H1 (cell line): Measurements from ENCODE around the gene SKP1. TPM values are rescaled to one million over a fixed set of nuclear protein-coding genes. Genes with fewer than 3 reads are reported as not detected.

Experiments
- CTCF ChIA-PET: fragments of 300-600 bp; sonication (Branson Sonifier 250); formaldehyde crosslinking; loops from one replicate; lab custom pipeline; 2021; ENCODE audit not compliant: partially characterized antibody; lab: Charles Lee
- POLR2A ChIA-PET: fragments of 300-600 bp; sonication (Branson Sonifier 250); formaldehyde crosslinking; loops from one replicate; lab custom pipeline; 2021; ENCODE audit warnings: inconsistent platforms; ENCODE audit not compliant: partially characterized antibody; lab: Charles Lee
- DNase-seq, 2 experiments: peaks; one replicate each; pipeline versions ENCODE4 v3.0.0 to v3.0.0-alpha.2; 2010 to 2022; ENCODE audit warnings: low spot score in 2 of 2, low read depth in 1 of 2, mixed read lengths in 1 of 2
- FAIRE-seq: peaks from 2 replicates; lab custom pipeline; 2011; peaks lifted over from hg19 to GRCh38; lab: Jason Lieb, UNC
- H2AFZ ChIP-seq: 2 replicates; pipeline ENCODE4 v1.8.1; 2012; ENCODE audit warnings: low read length, inconsistent platforms
- H2AK5ac ChIP-seq: 2 replicates; pipeline ENCODE4 v1.6.1; 2013; ENCODE audit warnings: low read depth, low read length
- H2BK120ac ChIP-seq: replicated peaks from 2 replicates; pipeline ENCODE3; 2013; ENCODE audit warnings: low read depth, low read length, inconsistent platforms
- H2BK12ac ChIP-seq: 2 replicates; pipeline ENCODE4 v1.6.1; 2013; ENCODE audit warnings: low read depth, low read length
- H2BK15ac ChIP-seq: 2 replicates; pipeline ENCODE4 v1.6.1; 2013; ENCODE audit warnings: low read length
- H2BK20ac ChIP-seq: 2 replicates; pipeline ENCODE4 v1.6.1; 2013; ENCODE audit warnings: low read length
- H2BK5ac ChIP-seq: 2 replicates; pipeline ENCODE4 v1.6.1; 2013; ENCODE audit warnings: low read depth, low read length
- H3K14ac ChIP-seq: 2 replicates; pipeline ENCODE4 v1.6.1; 2013; ENCODE audit warnings: inconsistent platforms; ENCODE audit not compliant: insufficient read length
- H3K18ac ChIP-seq: 2 replicates; pipeline ENCODE4 v1.6.1; 2013; ENCODE audit warnings: low read length; ENCODE audit errors: extremely low read depth
- H3K23ac ChIP-seq: 2 replicates; pipeline ENCODE4 v1.6.1; 2013; ENCODE audit warnings: inconsistent platforms; ENCODE audit not compliant: insufficient read length
- H3K23me2 ChIP-seq: 2 replicates; pipeline ENCODE4 v1.6.1; 2013; ENCODE audit warnings: low read depth, low read length
- H3K27ac ChIP-seq: 2 replicates; pipeline ENCODE4 v1.6.1; 2011; ENCODE audit warnings: low read depth, low read length, inconsistent platforms
- H3K27me3 ChIP-seq, 4 experiments: replicated peaks in 1 of 4; 1 replicate in 1 of 4; 2 replicates in 3 of 4; pipeline versions ENCODE4 v1.6.1 to v1.8.1; 2011 to 2013; ENCODE audit warnings: low read length in 3 of 4, mild to moderate bottlenecking in 3 of 4, inconsistent platforms in 2 of 4, mixed read lengths in 2 of 4, moderate library complexity in 1 of 4; ENCODE audit not compliant: control insufficient read depth in 3 of 4, insufficient read depth in 3 of 4; ENCODE audit errors: extremely low read depth in 1 of 4
- H3K36me3 ChIP-seq, 4 experiments: 2 replicates each; pipeline versions ENCODE4 v1.6.1 to v1.8.1; 2011 to 2013; ENCODE audit warnings: mild to moderate bottlenecking in 4 of 4, low read length in 3 of 4, moderate library complexity in 2 of 4, control low read depth in 1 of 4, inconsistent platforms in 1 of 4; ENCODE audit not compliant: insufficient read depth in 4 of 4, control insufficient read depth in 2 of 4
- H3K4ac ChIP-seq: replicated peaks from 2 replicates; pipeline ENCODE3; 2013; ENCODE audit warnings: low read length, low read depth, mixed read lengths, inconsistent platforms; ENCODE audit not compliant: insufficient read length
- H3K4me1 ChIP-seq, 4 experiments: replicated peaks in 1 of 4; 1 replicate in 1 of 4; 2 replicates in 3 of 4; pipeline versions ENCODE4 v1.6.1 to v1.8.1; 2011 to 2013; ENCODE audit warnings: low read length in 3 of 4, inconsistent platforms in 2 of 4, mixed read lengths in 1 of 4; ENCODE audit not compliant: insufficient read depth in 4 of 4, control insufficient read depth in 3 of 4
- H3K4me2 ChIP-seq, 2 experiments: 2 replicates each; pipeline versions ENCODE4 v1.6.1 to v1.8.1; 2011 to 2013; ENCODE audit warnings: low read depth in 2 of 2, low read length in 2 of 2, control low read depth in 1 of 2, inconsistent platforms in 1 of 2, mild to moderate bottlenecking in 1 of 2; ENCODE audit not compliant: insufficient read depth in 1 of 2
- H3K4me3 ChIP-seq, 4 experiments: fragments of 200-600, 300-600 bp in 1 of 4; sonication (generic), shearing (Covaris generic), sonication (Bioruptor Twin) in 1 of 4; 2 replicates each; pipeline versions ENCODE4 v1.5.1 to v1.8.1; 2011 to 2016; ENCODE audit warnings: low read length in 4 of 4, low read depth in 3 of 4, control low read depth in 2 of 4, inconsistent platforms in 2 of 4, mild to moderate bottlenecking in 2 of 4, mixed read lengths in 1 of 4, moderate library complexity in 1 of 4; ENCODE audit not compliant: insufficient read depth in 2 of 4; ENCODE audit errors: extremely low read depth in 1 of 4
- H3K56ac ChIP-seq: replicated peaks from 2 replicates; pipeline ENCODE3; 2013; ENCODE audit warnings: low read depth, mild to moderate bottlenecking, mixed read lengths, low read length, inconsistent platforms; ENCODE audit not compliant: insufficient read length
- H3K79me1 ChIP-seq: 2 replicates; pipeline ENCODE4 v1.6.1; 2013; ENCODE audit warnings: low read depth, low read length, control low read depth
- H3K79me2 ChIP-seq, 2 experiments: 2 replicates each; pipeline versions ENCODE4 v1.6.1 to v1.8.1; 2012 to 2013; ENCODE audit warnings: low read length in 2 of 2, mild to moderate bottlenecking in 2 of 2, inconsistent platforms in 1 of 2; ENCODE audit not compliant: insufficient read depth in 2 of 2, control insufficient read depth in 1 of 2
- H3K9ac ChIP-seq, 4 experiments: replicated peaks in 1 of 4; 1 replicate in 1 of 4; 2 replicates in 3 of 4; pipeline versions ENCODE4 v1.6.1 to v1.8.1; 2011 to 2013; ENCODE audit warnings: low read depth in 3 of 4, low read length in 3 of 4, control low read depth in 2 of 4, mild to moderate bottlenecking in 2 of 4, moderate library complexity in 2 of 4, inconsistent platforms in 1 of 4; ENCODE audit errors: extremely low read depth in 1 of 4
- H3K9me3 ChIP-seq, 2 experiments: 2 replicates each; pipeline versions ENCODE4 v1.6.1 to v1.8.1; 2012 to 2013; ENCODE audit warnings: mild to moderate bottlenecking in 2 of 2, moderate library complexity in 2 of 2, control low read depth in 1 of 2, inconsistent platforms in 1 of 2, low read depth in 1 of 2, low read length in 1 of 2, mixed read lengths in 1 of 2; ENCODE audit not compliant: insufficient read depth in 2 of 2
- H4K20me1 ChIP-seq, 2 experiments: replicated peaks in 1 of 2; 2 replicates each; pipeline versions ENCODE3 to v1.8.1; 2011 to 2013; ENCODE audit warnings: inconsistent platforms in 2 of 2, low read length in 2 of 2, mild to moderate bottlenecking in 1 of 2; ENCODE audit not compliant: insufficient read depth in 2 of 2, control insufficient read depth in 1 of 2
- H4K5ac ChIP-seq: 2 replicates; pipeline ENCODE4 v1.6.1; 2013; ENCODE audit warnings: low read length, low read depth, mixed read lengths, inconsistent platforms; ENCODE audit not compliant: insufficient read length
- H4K8ac ChIP-seq: 2 replicates; pipeline ENCODE4 v1.8.0; 2013; ENCODE audit warnings: mild to moderate bottlenecking, moderate library complexity, low read length, inconsistent platforms; ENCODE audit not compliant: insufficient read depth; ENCODE audit errors: extremely low read depth
- H4K91ac ChIP-seq: replicated peaks from 2 replicates; pipeline ENCODE3; 2013; ENCODE audit warnings: low read length, mixed read lengths, inconsistent platforms; ENCODE audit not compliant: insufficient read length
- CHD1 ChIP-seq: IDR thresholded peaks from 2 replicates; pipeline ENCODE4 v1.6.1; 2012; ENCODE audit warnings: low read depth, low read length, improper control_type of control experiment
- JUND ChIP-seq: IDR thresholded peaks from 2 replicates; pipeline ENCODE4 v1.6.1; 2011; ENCODE audit warnings: mild to moderate bottlenecking, improper control_type of control experiment, low read length
- SAP30 ChIP-seq: fragments of 300-600 bp; sonication (generic); IDR thresholded peaks from 2 replicates; pipeline ENCODE4 v1.7.1; 2012; ENCODE audit warnings: low read length, moderate library complexity, mild to moderate bottlenecking, inconsistent platforms; ENCODE audit not compliant: insufficient read depth, insufficient replicate concordance
- SUZ12 ChIP-seq: fragments of 200-600 bp; sonication (generic); IDR thresholded peaks from 2 replicates; pipeline ENCODE4 v1.6.1; 2012; ENCODE audit warnings: mild to moderate bottlenecking, inconsistent platforms, low read length, moderate library complexity, mixed read lengths
- TAF1 ChIP-seq: IDR thresholded peaks from 2 replicates; pipeline ENCODE4 v1.6.1; 2011; ENCODE audit warnings: mild to moderate bottlenecking, low read depth, low read length
- TEAD4 ChIP-seq: IDR thresholded peaks from 2 replicates; pipeline ENCODE4 v1.6.1; 2012; ENCODE audit warnings: low read depth, low read length, inconsistent platforms, mixed read lengths
- WGBS, 2 experiments: shearing (Covaris generic) in 1 of 2; methylation state at CpG; one replicate each; pipeline versions ENCODE4 v1.1.6 to v1.1.7; 2013 to 2015; ENCODE audit warnings: low lambda C conversion rate in 2 of 2, mixed read lengths in 2 of 2, inconsistent platforms in 1 of 2, low coverage in 1 of 2, missing lambda C conversion rate in 1 of 2; ENCODE audit not compliant: insufficient replicate concordance in 2 of 2, insufficient coverage in 1 of 2, insufficient read length in 1 of 2; ENCODE audit errors: extremely low coverage in 1 of 2, missing lambda C conversion rate in 1 of 2; 5-methylcytosine and 5-hydroxymethylcytosine counted together
- polyA plus RNA-seq, 7 experiments: library from polyadenylated mRNA; depleted of rRNA in 3 of 7; stranded (reverse) in 5 of 7; unstranded in 2 of 7; fragments of >200 nt in 5 of 7; fragments of 200-250 nt in 2 of 7; gene quantifications; 1 replicate in 5 of 7; 2 replicates in 1 of 7; 4 replicates in 1 of 7; pipeline versions ENCODE4 v1.2.1 to v1.2.3, GENCODE V29; 2011 to 2013; ENCODE audit warnings: missing spikeins in 2 of 7, mixed read lengths in 2 of 7
- total RNA-seq: library from RNA; stranded (reverse); fragmentation: NEBNext Ultra II Directional; extraction: Animal tissue kit (Norgen Biotek cat#: 25700); gene quantifications from 2 replicates; pipeline ENCODE4 v1.2.1, GENCODE V29; 2021
- TF ChIP-seq, protein P1 (sequence below): IDR thresholded peaks from 2 replicates; pipeline ENCODE4 v1.6.1; 2012; ENCODE audit warnings: inconsistent platforms

Gene SKP1
- total and polyA plus RNA-seq, 2 of the 8 experiments (the other 6 are each of a cell fraction or from before 2014, with no cell fraction given), result 163 to 332 TPM

DNA sequence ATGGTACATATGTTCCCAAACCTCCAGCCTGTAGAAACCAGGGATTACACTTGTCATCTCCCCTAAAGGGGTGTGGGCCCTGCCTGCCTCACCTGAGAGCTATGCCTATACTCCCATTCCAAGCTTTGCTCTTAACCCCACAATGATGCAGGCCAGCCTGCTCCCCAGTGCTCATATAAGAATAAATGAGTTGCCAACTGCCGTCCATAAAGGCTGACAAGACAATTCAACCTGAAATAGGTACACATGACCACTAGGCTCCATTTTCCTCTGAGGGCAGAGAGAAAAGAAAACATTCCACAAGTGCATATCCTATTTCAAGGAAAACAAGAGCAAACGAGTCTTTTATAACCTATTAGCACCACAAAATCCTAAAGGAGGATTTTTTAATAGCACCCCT, 28.4 kb downstream of the SKP1 start:
- no peak for FAIRE-seq
- Histone ChIP-seq H3K36me3 (peaks cover 8 to 46% (median 34%) of the 10 kb centered on the region in 4 experiments), H4K5ac (no peak overlapping the region), H3K56ac (no peak overlapping the region), H3K4me2 (no peak overlapping the region)
- POLR2A ChIA-PET, result interaction anchor here (0.8 to 3.4 kb wide), 3 partner anchors 17 to 73 kb away, joined by 3 to 18 read pairs (median 3); partner anchors contain the start of gene SKP1
- TF ChIP-seq SUZ12 (no peak), CHD1 (no peak), TEAD4 (no peak), SAP30 (no peak), TAF1 (no peak), JUND (no peak)
- TF ChIP-seq, protein P1, sequence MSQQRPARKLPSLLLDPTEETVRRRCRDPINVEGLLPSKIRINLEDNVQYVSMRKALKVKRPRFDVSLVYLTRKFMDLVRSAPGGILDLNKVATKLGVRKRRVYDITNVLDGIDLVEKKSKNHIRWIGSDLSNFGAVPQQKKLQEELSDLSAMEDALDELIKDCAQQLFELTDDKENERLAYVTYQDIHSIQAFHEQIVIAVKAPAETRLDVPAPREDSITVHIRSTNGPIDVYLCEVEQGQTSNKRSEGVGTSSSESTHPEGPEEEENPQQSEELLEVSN, result no peak
- TF ChIP-seq, all 59 proteins: peak for 0
- H2BK20ac ChIP-seq, result no peak overlapping the region
- peak in 1 of 2 experiments; percentile 38 for DNase-seq
- no peak overlapping the region for H3K9ac ChIP-seq
- H2AK5ac ChIP-seq, result no peak overlapping the region
- H4K91ac ChIP-seq, result no peak overlapping the region
- no peak overlapping the region for H2AFZ ChIP-seq
- no peak overlapping the region for H2BK5ac ChIP-seq
- no peak overlapping the region for H2BK120ac ChIP-seq
- peaks cover 12 to 29% of the 10 kb centered on the region in 2 experiments for H4K20me1 ChIP-seq
- no peak overlapping the region for H3K4ac ChIP-seq
- no peaks in the 10 kb centered on the region for H3K4me1 ChIP-seq
- no peaks in the 10 kb centered on the region for H3K27me3 ChIP-seq
- no peak overlapping the region for H3K18ac ChIP-seq
- 86% methylated on average over 2 of the region's 2 CpGs; no CpG with 5 or more reads in 1 of the 2 experiments for WGBS, 2 experiments
- H3K23me2 ChIP-seq, result no peaks in the 10 kb centered on the region
- H2BK12ac ChIP-seq, result no peak overlapping the region
- H3K23ac ChIP-seq, result no peak overlapping the region
- H3K4me3 ChIP-seq, result no peak overlapping the region
- no peaks in the 10 kb centered on the region for H3K9me3 ChIP-seq
- 0 out of 4 replicates have a peak, but pooled peaks cover 0 to 3% of the 10 kb centered on the region in 2 experiments for H3K79me2 ChIP-seq
- CTCF ChIA-PET, result interaction anchor here (1.9 to 24.3 kb wide), 6 partner anchors 7 to 141 kb away, joined by 10 to 629 read pairs (median 40); no protein-coding TSS in a partner anchor
- peaks cover 2% of the 10 kb centered on the region; the same call in 1 of the 2 replicates for H3K79me1 ChIP-seq
- no peak overlapping the region for H2BK15ac ChIP-seq
- H3K27ac ChIP-seq, result no peak overlapping the region
- H3K14ac ChIP-seq, result no peak overlapping the region
- H4K8ac ChIP-seq, result no peak overlapping the region
